Breast epithelium (tissue), 4 donors: ENCODE measurements around the gene TNFRSF18. TPM values are rescaled to one million over a fixed set of nuclear protein-coding genes. Genes with fewer than 3 reads are reported as not detected.

Source experiments
- DNase-seq, 2 donors: peaks; one replicate each; pipeline ENCODE4 v3.0.0-alpha.2; 2019; ENCODE audit warnings: low spot score in 2 of 2
- H3K27ac ChIP-seq, 2 donors: fragments of 200-600 bp; sonication (generic) in 1 of 2; one replicate each; pipeline ENCODE4 v1.5.1; 2016 to 2019; ENCODE audit warnings: mild to moderate bottlenecking in 1 of 2
- H3K27me3 ChIP-seq, 2 donors: fragments of 200-600 bp; sonication (generic) in 1 of 2; one replicate each; pipeline versions ENCODE4 v1.5.1 to v1.6.0; 2017 to 2019; ENCODE audit warnings: control low read depth in 1 of 2, mild to moderate bottlenecking in 1 of 2
- H3K36me3 ChIP-seq: fragments of 200-600 bp; one replicate; pipeline ENCODE4 v1.5.1; 2019
- H3K4me1 ChIP-seq, 2 donors: fragments of 200-600 bp; sonication (generic); one replicate each; pipeline ENCODE4 v1.5.1; 2016 to 2019; ENCODE audit warnings: control low read depth in 1 of 2
- H3K4me3 ChIP-seq, 3 donors: fragments of 200-600 bp; sonication (generic); 1 replicate in 2 of 3; 2 replicates in 1 of 3; pipeline ENCODE4 v1.5.1; 2016 to 2019; ENCODE audit warnings: mild to moderate bottlenecking in 3 of 3, moderate library complexity in 2 of 3
- H3K9me3 ChIP-seq, 2 donors: fragments of 200-600 bp; sonication (generic) in 1 of 2; one replicate each; pipeline ENCODE4 v1.5.1; 2016 to 2019; ENCODE audit warnings: control low read depth in 1 of 2
- CTCF ChIP-seq, 3 donors: fragments of 450-650 bp; IDR thresholded peaks; one replicate each; pipeline ENCODE4 v1.5.1; 2016 to 2017; ENCODE audit warnings: antibody characterized with exemption in 3 of 3, mild to moderate bottlenecking in 3 of 3, moderate library complexity in 3 of 3
- POLR2A ChIP-seq: fragments of 450-650 bp; IDR thresholded peaks from one replicate; pipeline ENCODE4 v1.6.1; 2016; ENCODE audit warnings: antibody characterized with exemption, mild to moderate bottlenecking, moderate library complexity
- POLR2AphosphoS5 ChIP-seq, 3 donors: sonication (generic); formaldehyde crosslinking; IDR thresholded peaks; one replicate each; pipeline ENCODE4 v1.6.1; 2017; ENCODE audit warnings: antibody characterized with exemption in 3 of 3
- intact Hi-C: fragments of 100-400 bp; cut with DNase I; formaldehyde crosslinking; loops from one replicate; pipeline ENCODE4 v1.15.1; 2023; ENCODE audit warnings: low total_unique reads
- total RNA-seq, 3 donors: library from RNA; depleted of rRNA; stranded (reverse); fragments of >200 nt; gene quantifications; one replicate each; pipeline ENCODE4 v1.1.0, GENCODE V29; 2016

Gene TNFRSF18
- total RNA-seq, 3 donors from 2014 or later, result 1.9 to 5.9 TPM; not detected in 1

DNA sequence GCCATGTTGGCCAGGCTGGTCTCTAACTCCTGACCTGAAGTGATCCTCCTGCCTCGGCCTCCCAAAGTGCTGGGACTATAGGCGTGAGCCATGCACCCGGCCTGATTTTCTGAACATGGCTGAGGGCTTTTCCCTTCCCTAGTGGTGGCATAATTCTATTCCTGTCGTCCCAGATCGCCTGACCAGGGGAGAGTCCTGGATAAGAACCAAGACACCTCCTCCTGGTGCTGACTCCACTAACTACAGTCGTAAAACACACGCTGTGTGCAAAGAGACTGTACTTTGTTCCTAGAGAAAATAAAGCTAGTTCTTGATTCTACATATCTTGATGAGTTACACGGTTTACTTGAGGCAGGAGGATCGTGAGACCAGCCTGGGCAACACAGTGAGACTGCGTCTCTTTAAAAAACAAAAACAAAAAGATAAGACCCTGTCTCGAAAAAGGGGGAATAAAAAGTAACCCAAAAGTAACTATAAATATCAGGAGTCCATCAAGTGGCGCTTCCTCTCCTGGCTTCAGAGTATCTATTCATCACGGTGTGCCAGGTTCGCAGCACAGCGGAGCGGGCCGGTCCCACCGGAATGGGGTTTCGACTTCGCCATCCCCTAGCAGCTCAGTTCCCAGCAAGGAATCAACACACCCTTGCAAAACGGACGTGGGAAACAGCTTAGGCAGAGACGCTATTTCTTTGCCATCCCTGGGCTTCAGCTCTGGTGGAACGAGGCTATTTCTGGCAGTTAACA is 24.4 kb upstream of the TNFRSF18 start:
- intact Hi-C loops, result loop anchor here (10.0 kb wide), 1 partner anchor 106 kb away; no protein-coding TSS in a partner anchor
- Histone ChIP-seq H3K4me3 (peak overlapping the region; percentile 88 to 99 (median 98)), H3K27me3 (no peaks in the 10 kb centered on the region), H3K9me3 (no peaks in the 10 kb centered on the region), H3K27ac (peak overlapping the region; percentile 89 to 91), H3K4me1 (peaks cover 11 to 19% of the 10 kb centered on the region in 2 donors), H3K36me3 (peaks cover 10% of the 10 kb centered on the region)
- TF ChIP-seq CTCF (IDR thresholded peaks at IDR 0.05), result peak in 1 of 3 donors; percentile 17
- TF ChIP-seq POLR2AphosphoS5 (IDR thresholded peaks at IDR 0.05), result no peak
- DNase-seq, result no peak

GRCh38 chr1:1229770-1230169 is 23.4 kb upstream of the TNFRSF18 start:
- Histone ChIP-seq H3K9me3 (no peaks in the 10 kb centered on the region), H3K4me3 (peak overlapping the region in 1 of 3 donors; percentile 88), H3K27me3 (no peaks in the 10 kb centered on the region), H3K4me1 (peaks cover 11 to 19% of the 10 kb centered on the region in 2 donors), H3K36me3 (peaks cover 10% of the 10 kb centered on the region), H3K27ac (no peak overlapping the region)
- TF ChIP-seq CTCF (IDR thresholded peaks at IDR 0.05), result no peak
- TF ChIP-seq POLR2A, result no peak
- TF ChIP-seq POLR2AphosphoS5 (IDR thresholded peaks at IDR 0.05), result no peak
- no peak for DNase-seq
- intact Hi-C loops, result loop anchor here (10.0 kb wide), 1 partner anchor 105 kb away; no protein-coding TSS in a partner anchor

GRCh38 chr1:1228596-1229321 is 22.4 kb upstream of the TNFRSF18 start:
- H3K27ac ChIP-seq, result no peak overlapping the region
- peaks cover 11 to 19% of the 10 kb centered on the region in 2 donors for H3K4me1 ChIP-seq
- no peaks in the 10 kb centered on the region for H3K27me3 ChIP-seq
- no peak overlapping the region for H3K4me3 ChIP-seq
- no peaks in the 10 kb centered on the region for H3K9me3 ChIP-seq
- TF ChIP-seq POLR2A (no peak), POLR2AphosphoS5 (IDR thresholded peaks at IDR 0.05) (no peak), CTCF (IDR thresholded peaks at IDR 0.05) (no peak)
- intact Hi-C loops, result no loop called here
- H3K36me3 ChIP-seq, result peaks cover 10% of the 10 kb centered on the region
- no peak for DNase-seq

- intact Hi-C loops, result no loop called here
- peaks cover 10% of the 10 kb centered on the region for H3K36me3 ChIP-seq
- TF ChIP-seq CTCF (IDR thresholded peaks at IDR 0.05) (no peak), POLR2AphosphoS5 (IDR thresholded peaks at IDR 0.05) (no peak), POLR2A (no peak)
These were observed 21.8 kb upstream of the TNFRSF18 start for GRCh38 chr1:1228187-1228586.

GRCh38 chr1:1227386-1227785 is 21.0 kb upstream of the TNFRSF18 start:
- Histone ChIP-seq H3K4me1 (peaks cover 7 to 19% of the 10 kb centered on the region in 2 donors), H3K27ac (no peak overlapping the region), H3K36me3 (peaks cover 10% of the 10 kb centered on the region), H3K4me3 (no peak overlapping the region), H3K9me3 (no peaks in the 10 kb centered on the region), H3K27me3 (no peaks in the 10 kb centered on the region)
- no peak for DNase-seq
- intact Hi-C loops, result no loop called here
- TF ChIP-seq CTCF (IDR thresholded peaks at IDR 0.05), result no peak
- no peak for TF ChIP-seq POLR2A
- TF ChIP-seq POLR2AphosphoS5 (IDR thresholded peaks at IDR 0.05), result no peak

More at GRCh38 chr1:1228187-1228586, 21.8 kb upstream of the TNFRSF18 start:
- Histone ChIP-seq H3K9me3 (no peaks in the 10 kb centered on the region), H3K27ac (no peak overlapping the region), H3K4me3 (no peak overlapping the region), H3K27me3 (no peaks in the 10 kb centered on the region), H3K4me1 (peaks cover 11 to 19% of the 10 kb centered on the region in 2 donors)
- DNase-seq, result no peak
